ENCODE data around the gene BTBD18. TPM values are rescaled to one million over a fixed set of nuclear protein-coding genes. Genes with fewer than 3 reads are reported as not detected.
A peak's percentile ranks its signal among the peaks of the same experiment; 100 is the strongest.

BTBD18 gene
- total RNA-seq, 1 experiment from 2014 or later, result 0.09 TPM

GRCh38 chr11:57741132-57742086 lies 10.2 kb downstream of the BTBD18 start, which contains the start of gene SELENOH (continued):
- TF ChIP-seq, protein P1, sequence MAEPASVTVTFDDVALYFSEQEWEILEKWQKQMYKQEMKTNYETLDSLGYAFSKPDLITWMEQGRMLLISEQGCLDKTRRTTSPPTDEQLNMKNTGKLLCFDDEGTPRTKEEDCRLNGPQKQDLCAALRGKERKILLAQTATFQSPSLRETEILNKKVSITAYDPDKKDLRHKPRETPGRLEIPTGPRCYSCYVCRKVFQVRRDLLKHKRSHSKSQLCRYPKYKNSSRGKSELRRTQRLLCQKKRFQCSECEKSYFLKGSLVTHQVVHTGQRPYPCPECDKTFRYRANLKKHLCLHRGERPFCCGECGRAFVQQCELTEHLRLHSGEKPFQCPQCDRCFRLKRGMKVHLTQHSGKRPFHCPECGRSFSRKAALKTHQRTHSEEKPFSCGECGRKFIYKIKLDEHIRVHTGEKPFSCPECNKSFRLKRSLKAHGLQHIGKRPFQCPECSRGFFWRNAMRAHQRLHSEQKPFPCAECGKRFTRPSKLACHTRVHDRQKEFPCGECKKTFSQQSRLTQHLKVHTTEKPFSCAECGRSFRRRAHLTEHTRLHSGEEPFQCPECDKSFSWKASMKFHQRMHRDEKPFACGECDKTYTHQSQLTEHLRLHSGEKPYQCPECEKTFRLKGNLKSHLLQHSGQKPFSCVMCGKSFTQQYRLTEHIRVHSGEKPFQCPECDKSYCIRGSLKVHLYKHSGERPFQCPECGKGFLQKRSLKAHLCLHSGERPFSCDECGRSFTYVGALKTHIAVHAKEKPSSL (CRISPR knock-in tag; conservative IDR thresholded peaks at IDR 0.05), result no peak
- TF ChIP-seq CREB1 (CRISPR knock-in tag; IDR thresholded peaks at IDR 0.05), result no peak; the same call in 1 of the 2 replicates
- peak; percentile 96 for TF ChIP-seq FOXP1 (CRISPR knock-in tag; IDR thresholded peaks at IDR 0.05; ENCODE audit: borderline replicate concordance)
- TF ChIP-seq STAT6 (CRISPR knock-in tag; conservative IDR thresholded peaks at IDR 0.05; ENCODE audit: low read depth), result 0 out of 2 replicates have a peak, but pooled peaks have one; percentile 87
- no peak for TF ChIP-seq PRDM15 (CRISPR knock-in tag; IDR thresholded peaks at IDR 0.05)
- TF ChIP-seq ZNF317 (CRISPR knock-in tag; IDR thresholded peaks at IDR 0.05; ENCODE audit: borderline replicate concordance, low read depth), result no peak
- TF ChIP-seq IRF2 (CRISPR knock-in tag; IDR thresholded peaks at IDR 0.05; ENCODE audit: borderline replicate concordance, low read depth), result 0 out of 2 replicates have a peak, but pooled peaks have one; percentile 44
- peak; percentile 95; the same call in 1 of the 2 replicates for TF ChIP-seq NFE2L1 (CRISPR knock-in tag; IDR thresholded peaks at IDR 0.05)
- no peak for TF ChIP-seq JAZF1 (CRISPR knock-in tag; IDR thresholded peaks at IDR 0.05)
- peak; percentile 5; the same call in 1 of the 2 replicates for TF ChIP-seq ZNF416 (CRISPR knock-in tag; IDR thresholded peaks at IDR 0.05)
- no peak for TF ChIP-seq ZNF423 (CRISPR knock-in tag; IDR thresholded peaks at IDR 0.05)
- no peak for TF ChIP-seq ZNF396 (CRISPR knock-in tag; IDR thresholded peaks at IDR 0.05; ENCODE audit: borderline replicate concordance)
- TF ChIP-seq ATF1 (CRISPR knock-in tag; IDR thresholded peaks at IDR 0.05), result no peak; the same call in 1 of the 2 replicates

DNA sequence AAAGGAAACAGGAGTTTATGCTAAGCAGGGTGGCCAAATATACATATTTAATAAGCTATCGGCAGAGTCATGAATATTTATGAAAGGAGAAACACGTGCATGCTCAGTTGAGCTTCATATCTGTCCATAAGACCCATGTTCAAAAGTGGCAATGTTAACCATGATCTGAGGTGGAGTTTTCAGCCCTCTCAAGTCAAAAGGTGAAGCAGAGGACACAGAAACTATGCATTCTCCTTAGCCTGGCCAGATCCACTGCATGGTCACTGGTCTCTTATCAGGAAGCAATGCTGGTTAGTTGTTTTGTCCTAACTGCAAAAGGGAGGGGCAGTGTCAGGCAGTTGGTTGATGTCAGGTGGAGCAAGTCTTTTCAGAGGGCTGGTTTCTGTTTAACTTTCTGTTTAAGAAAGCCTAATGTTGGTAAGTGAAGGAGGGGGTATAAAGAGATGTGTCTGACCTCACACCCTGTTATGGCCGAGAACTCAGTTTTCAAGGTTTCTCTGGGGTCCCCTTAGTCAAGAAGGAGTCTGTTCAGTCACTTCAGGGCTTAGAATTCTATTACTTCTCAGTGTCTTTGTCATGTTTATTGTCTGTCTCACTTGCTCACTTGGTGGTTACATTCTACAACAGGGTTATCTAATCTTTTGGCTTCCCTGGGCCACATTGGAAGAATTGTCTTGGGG lies 15.9 kb downstream of the BTBD18 start:
- no peak for DNase-seq (ENCODE audit: low spot score)
- H3K9me3 Mint-ChIP-seq, result no peaks in the 10 kb centered on the region
- POLR2A ChIA-PET, result interaction anchor here (0.7 to 1.1 kb wide), 3 partner anchors 26 to 91 kb away, joined by 3 read pairs; partner anchors contain the start of gene CTNND1
- H3K27ac Mint-ChIP-seq, result peak overlapping the region; percentile 81
- peaks cover 27% of the 10 kb centered on the region for H3K4me1 Mint-ChIP-seq
- CTCF ChIA-PET, result interaction anchor here (2.0 kb wide), 1 partner anchor 65 kb away, joined by 7 read pairs; no protein-coding TSS in a partner anchor
- H3K36me3 Mint-ChIP-seq, result peaks cover 26% of the 10 kb centered on the region
- H3K27me3 Mint-ChIP-seq (ENCODE audit: low read depth), result no peaks in the 10 kb centered on the region
- no peak overlapping the region for H3K4me3 Mint-ChIP-seq
- peak; percentile 62 for ATAC-seq
- no peak for TF ChIP-seq MXD4 (CRISPR knock-in tag; IDR thresholded peaks at IDR 0.05; ENCODE audit: borderline replicate concordance)
- TF ChIP-seq, protein P2, sequence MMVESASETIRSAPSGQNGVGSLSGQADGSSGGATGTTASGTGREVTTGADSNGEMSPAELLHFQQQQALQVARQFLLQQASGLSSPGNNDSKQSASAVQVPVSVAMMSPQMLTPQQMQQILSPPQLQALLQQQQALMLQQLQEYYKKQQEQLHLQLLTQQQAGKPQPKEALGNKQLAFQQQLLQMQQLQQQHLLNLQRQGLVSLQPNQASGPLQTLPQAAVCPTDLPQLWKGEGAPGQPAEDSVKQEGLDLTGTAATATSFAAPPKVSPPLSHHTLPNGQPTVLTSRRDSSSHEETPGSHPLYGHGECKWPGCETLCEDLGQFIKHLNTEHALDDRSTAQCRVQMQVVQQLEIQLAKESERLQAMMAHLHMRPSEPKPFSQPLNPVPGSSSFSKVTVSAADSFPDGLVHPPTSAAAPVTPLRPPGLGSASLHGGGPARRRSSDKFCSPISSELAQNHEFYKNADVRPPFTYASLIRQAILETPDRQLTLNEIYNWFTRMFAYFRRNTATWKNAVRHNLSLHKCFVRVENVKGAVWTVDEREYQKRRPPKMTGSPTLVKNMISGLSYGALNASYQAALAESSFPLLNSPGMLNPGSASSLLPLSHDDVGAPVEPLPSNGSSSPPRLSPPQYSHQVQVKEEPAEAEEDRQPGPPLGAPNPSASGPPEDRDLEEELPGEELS (CRISPR knock-in tag; IDR thresholded peaks at IDR 0.05), result no peak
- no peak for TF ChIP-seq ZNF263 (CRISPR knock-in tag; IDR thresholded peaks at IDR 0.05; ENCODE audit: low read depth)
- TF ChIP-seq ZNF281 (CRISPR knock-in tag; IDR thresholded peaks at IDR 0.05), result no peak
- no peak for TF ChIP-seq RORB (CRISPR knock-in tag; IDR thresholded peaks at IDR 0.05)
